K562 (cell line): ENCODE results near the gene XBP1. TPM values are rescaled to one million over a fixed set of nuclear protein-coding genes. Genes with fewer than 3 reads are reported as not detected.
A peak's percentile ranks its signal among the peaks of the same experiment; 100 is the strongest.

ENCODE experiments used
- CAMTA2 ChIP-seq: fragments of 250-450 bp; sonication (Bioruptor Pico); conservative IDR thresholded peaks from 2 replicates; pipeline ENCODE4 v1.5.1; 2022
- DLX4 ChIP-seq: fragments of 250-450 bp; sonication (Bioruptor Pico); IDR thresholded peaks from 2 replicates; pipeline ENCODE4 v1.6.1; 2021; ENCODE audit warnings: mild to moderate bottlenecking
- E2F1 ChIP-seq: sonication (generic); formaldehyde crosslinking; IDR thresholded peaks from 2 replicates; pipeline ENCODE4 v1.8.1; 2023; ENCODE audit warnings: mild to moderate bottlenecking, missing genetic modification reagents, moderate library complexity
- E2F3 ChIP-seq: fragments of 250-450 bp; sonication (Bioruptor Pico); IDR thresholded peaks from 2 replicates; pipeline ENCODE4 v1.4.0; 2020; ENCODE audit warnings: mild to moderate bottlenecking
- ELF4 ChIP-seq: fragments of 450-650 bp; formaldehyde crosslinking; IDR thresholded peaks from 2 replicates; pipeline ENCODE4 v1.4.0; 2022; ENCODE audit warnings: missing genetic modification characterization
- EZH2 ChIP-seq: IDR thresholded peaks from 2 replicates; pipeline ENCODE4 v1.6.1; 2012; ENCODE audit warnings: low read depth, mild to moderate bottlenecking, inconsistent platforms, low read length, borderline replicate concordance
- FOXA1 ChIP-seq: fragments of 450-650 bp; IDR thresholded peaks from 2 replicates; pipeline ENCODE4 v1.6.1; 2016; ENCODE audit warnings: mild to moderate bottlenecking, borderline replicate concordance
- GATAD2B ChIP-seq: fragments of 450-650 bp; IDR thresholded peaks from 2 replicates; pipeline ENCODE4 v1.6.1; 2017; ENCODE audit warnings: mild to moderate bottlenecking, borderline replicate concordance
- IRF1 ChIP-seq: sonication (generic); formaldehyde crosslinking; IDR thresholded peaks from 2 replicates; pipeline ENCODE4 v1.8.0; 2022; ENCODE audit warnings: missing genetic modification reagents, mild to moderate bottlenecking, borderline replicate concordance
- IRF9 ChIP-seq: fragments of 450-650 bp; IDR thresholded peaks from 2 replicates; pipeline ENCODE4 v1.6.1; 2016; ENCODE audit warnings: missing biosample characterization, missing genetic modification characterization
- KDM5B ChIP-seq: fragments of 200-600 bp; sonication (generic); IDR thresholded peaks from 2 replicates; pipeline ENCODE4 v1.6.1; 2012; ENCODE audit warnings: low read depth, mild to moderate bottlenecking, moderate library complexity, low read length, control low read depth, inconsistent platforms; ENCODE audit not compliant: insufficient replicate concordance
- PCBP1 ChIP-seq: fragments of 200-400 bp; formaldehyde crosslinking; IDR thresholded peaks from 2 replicates; pipeline ENCODE4 v1.6.1; 2018; ENCODE audit warnings: mild to moderate bottlenecking, low read depth, low read length; ENCODE audit not compliant: poor library complexity, severe bottlenecking
- RFX7 ChIP-seq: fragments of 250-450 bp; sonication (Bioruptor Pico); IDR thresholded peaks from 2 replicates; pipeline ENCODE4 v1.5.1; 2021; ENCODE audit warnings: mild to moderate bottlenecking
- SRSF3 ChIP-seq: fragments of 200-400 bp; formaldehyde crosslinking; IDR thresholded peaks from 2 replicates; pipeline ENCODE4 v1.6.1; 2016; ENCODE audit warnings: mild to moderate bottlenecking, low read length, moderate library complexity; ENCODE audit not compliant: insufficient read depth
- ZBTB17 ChIP-seq: fragments of 450-650 bp; formaldehyde crosslinking; IDR thresholded peaks from 2 replicates; pipeline ENCODE4 v1.4.0; 2020; ENCODE audit warnings: mild to moderate bottlenecking
- ZNF134 ChIP-seq: fragments of 250-450 bp; sonication (Bioruptor Pico); conservative IDR thresholded peaks from 2 replicates; pipeline ENCODE4 v1.4.0; 2020
- ZNF384 ChIP-seq: IDR thresholded peaks from 2 replicates; pipeline ENCODE4 v1.6.1; 2012; ENCODE audit warnings: low read depth, low read length, improper control_type of control experiment
- ZNF583 ChIP-seq: fragments of 250-450 bp; sonication (Bioruptor Pico); IDR thresholded peaks from 2 replicates; pipeline ENCODE4 v1.4.0; 2020
- ZNF609 ChIP-seq: sonication (generic); formaldehyde crosslinking; IDR thresholded peaks from 2 replicates; pipeline ENCODE4 v1.8.1; 2023; ENCODE audit warnings: missing genetic modification reagents, mild to moderate bottlenecking, borderline replicate concordance
- ZNF77 ChIP-seq: fragments of 250-450 bp; sonication (Bioruptor Pico); IDR thresholded peaks from 2 replicates; pipeline ENCODE4 v1.5.0; 2020
- ZNF778 ChIP-seq: fragments of 450-650 bp; formaldehyde crosslinking; IDR thresholded peaks from 2 replicates; pipeline ENCODE4 v1.4.0; 2020; ENCODE audit warnings: mild to moderate bottlenecking, moderate library complexity
- polyA plus RNA-seq, 8 experiments: library from polyadenylated mRNA; depleted of rRNA in 4 of 8; stranded (reverse) in 5 of 8; unstranded in 3 of 8; fragments of >200 nt; fragmentation: Nextera tagmentation in 2 of 8; fragmentation: Illumina TruSeq in 1 of 8; extraction: Ambion mirVana in 2 of 8; extraction: Trizol in 1 of 8; gene quantifications; 2 replicates each; pipeline versions ENCODE4 v1.2.1 to v1.2.3, GENCODE V29; 2011 to 2014; ENCODE audit warnings: inconsistent platforms in 1 of 8, missing spikeins in 1 of 8
- total RNA-seq, 7 experiments: library from RNA; depleted of rRNA in 6 of 7; stranded (reverse); fragments of >200 nt in 6 of 7; fragmentation: Illumina TruSeq in 2 of 7; extraction: Trizol in 2 of 7; gene quantifications; 2 replicates each; pipeline versions ENCODE4 v1.2.1 to v1.2.3, GENCODE V29; 2011 to 2021; ENCODE audit warnings: low replicate concordance in 1 of 7

The XBP1 gene
- total and polyA plus RNA-seq, 9 of the 15 experiments (the other 6 are each of a cell fraction or from before 2014, with no cell fraction given): 25.0 to 218 (median 94.6) TPM

- TF ChIP-seq ZNF134 (CRISPR knock-in tag): no peak
- no peak for TF ChIP-seq ZNF778
- TF ChIP-seq CAMTA2 (CRISPR knock-in tag): no peak
- TF ChIP-seq E2F3 (CRISPR knock-in tag): peak; percentile 42; the same call in 1 of the 2 replicates
- no peak for TF ChIP-seq ZNF77 (CRISPR knock-in tag)
- no peak for TF ChIP-seq FOXA1
- TF ChIP-seq ZNF583 (CRISPR knock-in tag): no peak
- TF ChIP-seq RFX7: no peak
- no peak for TF ChIP-seq SRSF3
- TF ChIP-seq IRF9 (tag): no peak
- TF ChIP-seq ELF4 (CRISPR knock-in tag): no peak
- no peak for TF ChIP-seq ZBTB17 (CRISPR knock-in tag)
- no peak for TF ChIP-seq PCBP1
- TF ChIP-seq E2F1: no peak
- TF ChIP-seq KDM5B: peak; percentile 7
- TF ChIP-seq IRF1 (CRISPR knock-in tag): no peak
- no peak for TF ChIP-seq DLX4 (CRISPR knock-in tag)
- TF ChIP-seq GATAD2B: no peak
- TF ChIP-seq ZNF609 (CRISPR knock-in tag): no peak
- no peak for TF ChIP-seq EZH2
- no peak for TF ChIP-seq ZNF384
Measured at GRCh38 chr22:28772633-28773460, 27.5 kb downstream of the XBP1 start, which contains the start of gene CCDC117 (continued).
